SH-SY5Y (cell line): ENCODE results near the gene ACAA2.

Source experiments
- GATA2 ChIP-seq: IDR thresholded peaks from 2 replicates; pipeline ENCODE4 v1.6.1; 2011; ENCODE audit warnings: mild to moderate bottlenecking, low read depth, low read length
- GATA3 ChIP-seq: IDR thresholded peaks from 2 replicates; pipeline ENCODE4 v1.6.1; 2011; ENCODE audit warnings: low read depth, mild to moderate bottlenecking, low read length, moderate library complexity

DNA sequence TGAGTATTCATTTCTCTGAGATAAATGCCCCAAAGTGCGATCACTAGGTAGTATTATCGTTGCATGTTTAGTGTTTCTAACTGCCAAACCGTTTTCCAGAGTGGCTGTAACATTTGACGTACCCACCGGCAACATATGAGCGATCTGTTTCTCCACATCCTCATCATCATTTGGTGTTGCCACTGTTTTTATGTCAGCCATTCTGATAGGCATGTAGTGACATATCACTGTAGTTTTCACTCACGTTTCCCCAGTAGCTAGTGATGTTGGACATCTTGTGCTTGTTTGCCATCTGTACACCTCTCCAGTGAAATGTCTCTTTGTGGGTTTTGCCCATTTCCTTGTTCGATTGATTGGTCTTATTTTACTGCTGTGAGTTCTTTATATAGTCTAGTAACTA is 63.8 kb downstream of the ACAA2 start:
- TF ChIP-seq GATA3, result no peak
- no peak for TF ChIP-seq GATA2
